K562 (cell line): ENCODE measurements around the gene TTN. TPM values are rescaled to one million over a fixed set of nuclear protein-coding genes. Genes with fewer than 3 reads are reported as not detected.

ENCODE experiments used
- ATAC-seq: fragments of 200-7000 bp; cut with Tn5 transposase; 3 replicates; pipeline ENCODE4 v1.9.1; 2020; ENCODE audit warnings: moderate library complexity
- BruUV-seq: library from RNA; stranded (reverse); fragments of 400-500 nt; replicated peaks from 2 replicates; lab custom pipeline; 2021; lab: Mats Ljungman, UMichigan
- CTCF ChIA-PET: fragments of 300-600 bp; formaldehyde crosslinking; extraction: SDS; loops from one replicate; lab custom pipeline; 2021; ENCODE audit warnings: low intra/inter-chr PET ratio; lab: Yijun Ruan, JAX
- POLR2A ChIA-PET: fragments of 300-600, 350-650 bp; sonication (Branson Sonifier 250); formaldehyde crosslinking; extraction: SDS; loops from one replicate; lab custom pipeline; 2021; ENCODE audit warnings: antibody characterized with exemption, inconsistent platforms; lab: Yijun Ruan, JAX
- DNase-seq, 4 experiments: peaks; one replicate each; pipeline versions ENCODE4 v3.0.0 to v3.0.0-alpha.2; 2011 to 2018; ENCODE audit warnings: low spot score in 3 of 4, mixed read lengths in 3 of 4; ENCODE audit errors: extremely low read depth in 1 of 4
- FAIRE-seq: peaks from 2 replicates; lab custom pipeline; 2011; peaks lifted over from hg19 to GRCh38; lab: Jason Lieb, UNC
- H2AFZ ChIP-seq: 2 replicates; pipeline ENCODE4 v1.6.0; 2011; ENCODE audit warnings: low read depth, low read length, control low read depth, inconsistent platforms
- H3K27ac ChIP-seq: fragments of 200-600 bp; 3 replicates; pipeline ENCODE4 v1.8.0; 2011; ENCODE audit warnings: low read depth, mild to moderate bottlenecking, control low read depth, inconsistent platforms, low read length, moderate library complexity, mixed read lengths; ENCODE audit errors: extremely low read depth
- H3K27me3 ChIP-seq, 2 experiments: fragments of 300-600 bp in 1 of 2; 2 replicates in 1 of 2; 3 replicates in 1 of 2; pipeline versions ENCODE4 v1.6.0 to v1.8.0; 2011; ENCODE audit warnings: inconsistent platforms in 2 of 2, low read length in 2 of 2, mild to moderate bottlenecking in 1 of 2, mixed read lengths in 1 of 2, moderate library complexity in 1 of 2; ENCODE audit not compliant: control insufficient read depth in 2 of 2, insufficient read depth in 2 of 2
- H3K36me3 ChIP-seq: fragments of 300-600 bp; 3 replicates; pipeline ENCODE4 v1.8.0; 2011; ENCODE audit warnings: mild to moderate bottlenecking, low read length, inconsistent platforms; ENCODE audit not compliant: control insufficient read depth, insufficient read depth
- H3K4me1 ChIP-seq, 2 experiments: fragments of 200-600 bp in 1 of 2; replicated peaks in 1 of 2; 2 replicates in 1 of 2; 3 replicates in 1 of 2; pipeline versions ENCODE4 v1.5.1 to v1.8.0; 2011; ENCODE audit warnings: inconsistent platforms in 2 of 2, low read length in 2 of 2, mild to moderate bottlenecking in 1 of 2, mixed read lengths in 1 of 2, moderate library complexity in 1 of 2; ENCODE audit not compliant: control insufficient read depth in 2 of 2, insufficient read depth in 2 of 2
- H3K4me2 ChIP-seq: 2 replicates; pipeline ENCODE4 v1.6.1; 2011; ENCODE audit warnings: low read length, control low read depth, inconsistent platforms, mixed read lengths; ENCODE audit not compliant: insufficient read depth
- H3K4me3 ChIP-seq: fragments of 200-600 bp; sonication (generic), shearing (Covaris generic); 2 replicates; pipeline ENCODE4 v1.5.1; 2016; ENCODE audit warnings: control low read depth, inconsistent platforms
- H3K79me2 ChIP-seq: fragments of 200-600 bp; 3 replicates; pipeline ENCODE4 v1.8.0; 2011; ENCODE audit warnings: low read length, inconsistent platforms; ENCODE audit not compliant: control insufficient read depth, insufficient read depth
- H3K9ac ChIP-seq, 2 experiments: 2 replicates each; pipeline versions ENCODE4 v1.6.0 to v1.6.1; 2011; ENCODE audit warnings: low read depth in 2 of 2, low read length in 2 of 2, control low read depth in 1 of 2, inconsistent platforms in 1 of 2, mild to moderate bottlenecking in 1 of 2, mixed read lengths in 1 of 2; ENCODE audit not compliant: insufficient read depth in 1 of 2
- H3K9me1 ChIP-seq: one replicate; pipeline ENCODE4 v1.6.0; 2011; ENCODE audit warnings: inconsistent platforms, mild to moderate bottlenecking, low read length, moderate library complexity; ENCODE audit not compliant: control insufficient read depth, insufficient read depth
- H3K9me3 ChIP-seq: replicated peaks from 2 replicates; pipeline ENCODE4 v1.5.1; 2011; ENCODE audit warnings: low read depth, low read length, inconsistent platforms; ENCODE audit not compliant: control insufficient read depth, insufficient read depth
- H4K20me1 ChIP-seq: replicated peaks from 2 replicates; pipeline ENCODE4 v1.6.1; 2011; ENCODE audit warnings: low read length, inconsistent platforms, mixed read lengths; ENCODE audit not compliant: control insufficient read depth, insufficient read depth
- CEBPB ChIP-seq: fragments of 450-650 bp; IDR thresholded peaks from 2 replicates; pipeline ENCODE4 v1.6.1; 2016; ENCODE audit warnings: missing genetic modification characterization, missing compliant biosample characterization
- MAFK ChIP-seq: IDR thresholded peaks from 2 replicates; pipeline ENCODE4 v1.6.1; 2011; ENCODE audit warnings: low read length, improper control_type of control experiment
- NFIC ChIP-seq: fragments of 450-650 bp; IDR thresholded peaks from 2 replicates; pipeline ENCODE4 v1.6.1; 2017; ENCODE audit warnings: mild to moderate bottlenecking, inconsistent platforms
- PRMT5 ChIP-seq: sonication (generic); formaldehyde crosslinking; IDR thresholded peaks from 2 replicates; pipeline ENCODE4 v1.5.0; 2020; ENCODE audit warnings: missing genetic modification reagents
- SREBF2 ChIP-seq: sonication (generic); formaldehyde crosslinking; IDR thresholded peaks from 2 replicates; pipeline ENCODE4 v1.4.0; 2020; ENCODE audit warnings: mild to moderate bottlenecking, missing genetic modification reagents
- WGBS: fragments of 100-300 bp; shearing (Covaris generic); methylation state at CpG from one replicate; pipeline ENCODE4 v1.1.6; 2016; ENCODE audit warnings: low coverage, mixed read lengths; ENCODE audit not compliant: insufficient coverage; ENCODE audit errors: missing lambda C conversion rate; 5-methylcytosine and 5-hydroxymethylcytosine counted together
- in situ Hi-C: fragments of 300-500 bp; cut with MboI; formaldehyde crosslinking; loops from 4 replicates; pipeline ENCODE4 v1.15.0; 2018; ENCODE audit warnings: inconsistent platforms, mixed read lengths
- intact Hi-C: fragments of 100-400 bp; cut with micrococcal nuclease; formaldehyde crosslinking; loops from 2 replicates; pipeline ENCODE4 v1.14.2; 2022
- polyA plus RNA-seq, 8 experiments: library from polyadenylated mRNA; depleted of rRNA in 4 of 8; stranded (reverse) in 5 of 8; unstranded in 3 of 8; fragments of >200 nt; fragmentation: Nextera tagmentation in 2 of 8; fragmentation: Illumina TruSeq in 1 of 8; extraction: Ambion mirVana in 2 of 8; extraction: Trizol in 1 of 8; gene quantifications; 2 replicates each; pipeline versions ENCODE4 v1.2.1 to v1.2.3, GENCODE V29; 2011 to 2014; ENCODE audit warnings: inconsistent platforms in 1 of 8, missing spikeins in 1 of 8
- total RNA-seq, 7 experiments: library from RNA; depleted of rRNA in 6 of 7; stranded (reverse); fragments of >200 nt in 6 of 7; fragmentation: Illumina TruSeq in 2 of 7; extraction: Trizol in 2 of 7; gene quantifications; 2 replicates each; pipeline versions ENCODE4 v1.2.1 to v1.2.3, GENCODE V29; 2011 to 2021; ENCODE audit warnings: low replicate concordance in 1 of 7
- TF ChIP-seq, protein P1 (sequence below): sonication (generic); formaldehyde crosslinking; IDR thresholded peaks from 2 replicates; pipeline ENCODE4 v1.8.0; 2022; ENCODE audit warnings: mild to moderate bottlenecking, missing genetic modification reagents

The TTN gene
- total and polyA plus RNA-seq, 9 of the 15 experiments (the other 6 are each of a cell fraction or from before 2014, with no cell fraction given) = under 0.01 to 0.20 (median 0.04) TPM; not detected in 1

DNA sequence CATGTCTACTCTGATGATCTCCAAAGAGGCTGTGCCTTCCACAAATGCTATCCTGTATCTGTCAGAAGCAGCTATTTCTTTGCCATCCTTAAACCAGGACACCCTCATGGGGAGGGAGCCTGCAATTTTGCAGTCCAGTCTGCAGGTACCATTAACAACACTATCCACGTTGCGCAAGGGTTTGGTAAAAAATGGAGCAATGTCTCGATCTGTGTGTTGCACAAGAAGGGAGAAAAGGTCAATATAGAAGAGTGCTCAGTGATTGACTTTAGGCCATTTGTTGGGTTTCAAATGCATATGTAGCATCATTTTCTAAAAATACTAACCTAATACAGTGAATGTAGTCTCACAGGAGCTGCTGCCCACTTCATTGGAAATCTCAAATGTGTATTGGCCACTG, 74.3 kb downstream of the TTN start:
- Histone ChIP-seq H3K9me3 (no peaks in the 10 kb centered on the region), H4K20me1 (no peaks in the 10 kb centered on the region), H3K27ac (no peak overlapping the region), H3K4me1 (no peaks in the 10 kb centered on the region), H3K27me3 (peaks cover 0 to 6% of the 10 kb centered on the region in 2 experiments; a peak in 1 of 5 replicates), H3K9ac (no peak overlapping the region), H2AFZ (no peak overlapping the region), H3K4me2 (no peak overlapping the region), H3K4me3 (no peak overlapping the region), H3K9me1 (no peaks in the 10 kb centered on the region), H3K79me2 (no peaks in the 10 kb centered on the region), H3K36me3 (no peaks in the 10 kb centered on the region)
- DNase-seq = no peak
- intact Hi-C loops = no loop called here
- no peak for FAIRE-seq
- POLR2A ChIA-PET = no interaction called here
- WGBS = 4% methylated on average over 3 of the region's 3 CpGs
- CTCF ChIA-PET = no interaction called here
- ATAC-seq = no peak
- in situ Hi-C loops = no loop called here
- TF ChIP-seq SREBF2 (no peak), CEBPB (tag) (peak; percentile 72), PRMT5 (no peak)
- TF ChIP-seq, protein P1, sequence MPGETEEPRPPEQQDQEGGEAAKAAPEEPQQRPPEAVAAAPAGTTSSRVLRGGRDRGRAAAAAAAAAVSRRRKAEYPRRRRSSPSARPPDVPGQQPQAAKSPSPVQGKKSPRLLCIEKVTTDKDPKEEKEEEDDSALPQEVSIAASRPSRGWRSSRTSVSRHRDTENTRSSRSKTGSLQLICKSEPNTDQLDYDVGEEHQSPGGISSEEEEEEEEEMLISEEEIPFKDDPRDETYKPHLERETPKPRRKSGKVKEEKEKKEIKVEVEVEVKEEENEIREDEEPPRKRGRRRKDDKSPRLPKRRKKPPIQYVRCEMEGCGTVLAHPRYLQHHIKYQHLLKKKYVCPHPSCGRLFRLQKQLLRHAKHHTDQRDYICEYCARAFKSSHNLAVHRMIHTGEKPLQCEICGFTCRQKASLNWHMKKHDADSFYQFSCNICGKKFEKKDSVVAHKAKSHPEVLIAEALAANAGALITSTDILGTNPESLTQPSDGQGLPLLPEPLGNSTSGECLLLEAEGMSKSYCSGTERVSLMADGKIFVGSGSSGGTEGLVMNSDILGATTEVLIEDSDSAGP (CRISPR knock-in tag) = no peak
- no TSS peak for BruUV-seq

DNA sequence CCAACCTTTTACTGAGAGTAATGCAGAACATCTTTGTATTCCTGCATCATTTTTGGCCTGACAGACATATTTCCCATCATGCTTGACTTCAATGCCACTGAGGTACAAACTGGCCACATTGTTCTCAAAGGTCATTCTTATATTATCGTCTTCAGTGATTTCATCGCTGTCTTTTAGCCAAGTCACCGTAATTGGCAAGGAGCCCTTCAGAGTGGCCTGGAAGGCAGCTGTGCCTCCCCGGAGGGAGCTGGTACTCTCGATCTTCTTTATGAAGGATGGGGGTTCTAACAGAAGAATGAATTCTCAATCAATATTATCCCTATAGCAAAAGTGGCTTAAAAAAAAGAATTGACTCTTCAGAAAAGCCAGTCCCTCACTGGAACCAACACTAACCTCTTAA, 75.9 kb downstream of the TTN start:
- Histone ChIP-seq H3K4me1 (no peaks in the 10 kb centered on the region), H3K27me3 (peaks cover 0 to 6% of the 10 kb centered on the region in 2 experiments; a peak in 2 of 5 replicates), H3K9me1 (no peaks in the 10 kb centered on the region), H2AFZ (no peak overlapping the region), H4K20me1 (no peaks in the 10 kb centered on the region), H3K9me3 (no peaks in the 10 kb centered on the region), H3K9ac (no peak overlapping the region), H3K27ac (no peak overlapping the region), H3K4me3 (no peak overlapping the region), H3K79me2 (no peaks in the 10 kb centered on the region), H3K36me3 (no peaks in the 10 kb centered on the region), H3K4me2 (no peak overlapping the region)
- TF ChIP-seq NFIC = 0 out of 2 replicates have a peak, but pooled peaks have one; percentile 13
- TF ChIP-seq MAFK = no peak
- BruUV-seq = no TSS peak
- CTCF ChIA-PET = no interaction called here
- DNase-seq (no peak), FAIRE-seq (no peak), ATAC-seq (no peak)
- POLR2A ChIA-PET = no interaction called here
- WGBS = under 1% methylated on average over 5 of the region's 5 CpGs
- in situ Hi-C loops (no loop called here), intact Hi-C loops (no loop called here)
